ENCODE data around the gene CDK5RAP2. TPM values are rescaled to one million over a fixed set of nuclear protein-coding genes. Genes with fewer than 3 reads are reported as not detected.

CDK5RAP2 gene
- total RNA-seq, 1 experiment from 2014 or later: 50.0 TPM

DNA sequence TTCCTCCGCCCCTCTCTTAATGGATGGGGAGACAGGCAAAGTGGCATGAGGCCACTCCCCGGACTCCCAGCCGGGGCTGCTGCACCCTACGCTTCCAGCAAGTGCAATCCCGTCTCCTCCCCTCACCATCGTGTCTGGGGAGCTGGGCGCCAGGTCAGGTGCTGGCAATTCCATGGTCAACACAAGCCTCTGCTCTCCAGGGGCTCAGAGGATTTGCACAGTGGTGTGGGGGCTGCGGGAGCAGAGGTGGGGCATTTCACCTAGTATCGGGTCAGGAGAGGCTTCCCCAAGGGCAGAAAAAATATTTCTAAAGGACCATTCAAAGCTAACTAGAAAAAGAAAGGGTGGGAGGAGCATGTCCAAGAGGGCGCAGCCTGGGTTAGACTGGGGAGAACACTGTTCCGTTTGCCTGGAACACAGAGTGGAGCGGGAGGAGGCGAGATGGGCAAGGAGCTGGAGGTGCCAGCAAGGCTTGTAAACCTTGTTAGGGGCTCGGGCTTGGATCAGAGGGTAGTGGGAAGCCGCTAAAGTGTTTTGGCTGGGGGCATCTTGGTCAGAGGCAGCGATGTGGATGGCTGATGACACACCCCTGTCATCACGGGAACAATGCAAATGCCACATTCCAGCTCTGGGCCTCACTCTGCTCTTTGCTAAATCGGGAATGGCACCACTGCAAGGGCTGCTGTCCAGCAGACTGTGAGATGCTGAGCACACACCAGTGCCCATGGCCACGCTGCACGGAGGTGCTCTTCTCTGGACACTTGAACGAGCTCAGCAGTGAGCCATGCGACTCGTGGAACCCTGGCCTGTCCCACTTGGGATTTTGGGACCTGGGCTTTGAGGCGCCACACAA is 191.7 kb downstream of the CDK5RAP2 start:
- no peak for DNase-seq (ENCODE audit: unreplicated experiment)
- Mint-ChIP-seq H3K4me1 (ENCODE audit: insufficient read depth, unreplicated experiment) (peaks cover 18% of the 10 kb centered on the region), H3K27me3 (ENCODE audit: insufficient read depth, unreplicated experiment) (no peaks in the 10 kb centered on the region), H3K27ac (ENCODE audit: low read depth, unreplicated experiment) (no peak overlapping the region), H3K9me3 (ENCODE audit: unreplicated experiment) (no peaks in the 10 kb centered on the region), H3K36me3 (ENCODE audit: insufficient read depth, unreplicated experiment) (peaks cover 35% of the 10 kb centered on the region), H3K4me3 (ENCODE audit: unreplicated experiment) (no peak overlapping the region)
- intact Hi-C loops (cut with micrococcal nuclease): no loop called here
- CTCF ChIA-PET: interaction anchor here (0.7 kb wide), 1 partner anchor 373 kb away, joined by 3 read pairs; no protein-coding TSS in a partner anchor
- TF ChIP-seq, protein P1, sequence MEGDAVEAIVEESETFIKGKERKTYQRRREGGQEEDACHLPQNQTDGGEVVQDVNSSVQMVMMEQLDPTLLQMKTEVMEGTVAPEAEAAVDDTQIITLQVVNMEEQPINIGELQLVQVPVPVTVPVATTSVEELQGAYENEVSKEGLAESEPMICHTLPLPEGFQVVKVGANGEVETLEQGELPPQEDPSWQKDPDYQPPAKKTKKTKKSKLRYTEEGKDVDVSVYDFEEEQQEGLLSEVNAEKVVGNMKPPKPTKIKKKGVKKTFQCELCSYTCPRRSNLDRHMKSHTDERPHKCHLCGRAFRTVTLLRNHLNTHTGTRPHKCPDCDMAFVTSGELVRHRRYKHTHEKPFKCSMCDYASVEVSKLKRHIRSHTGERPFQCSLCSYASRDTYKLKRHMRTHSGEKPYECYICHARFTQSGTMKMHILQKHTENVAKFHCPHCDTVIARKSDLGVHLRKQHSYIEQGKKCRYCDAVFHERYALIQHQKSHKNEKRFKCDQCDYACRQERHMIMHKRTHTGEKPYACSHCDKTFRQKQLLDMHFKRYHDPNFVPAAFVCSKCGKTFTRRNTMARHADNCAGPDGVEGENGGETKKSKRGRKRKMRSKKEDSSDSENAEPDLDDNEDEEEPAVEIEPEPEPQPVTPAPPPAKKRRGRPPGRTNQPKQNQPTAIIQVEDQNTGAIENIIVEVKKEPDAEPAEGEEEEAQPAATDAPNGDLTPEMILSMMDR (IDR thresholded peaks at IDR 0.05; ENCODE audit: unreplicated experiment): no peak
- POLR2A ChIA-PET: no interaction called here
- no TSS peak for BruUV-seq (replicated peaks)

DNA sequence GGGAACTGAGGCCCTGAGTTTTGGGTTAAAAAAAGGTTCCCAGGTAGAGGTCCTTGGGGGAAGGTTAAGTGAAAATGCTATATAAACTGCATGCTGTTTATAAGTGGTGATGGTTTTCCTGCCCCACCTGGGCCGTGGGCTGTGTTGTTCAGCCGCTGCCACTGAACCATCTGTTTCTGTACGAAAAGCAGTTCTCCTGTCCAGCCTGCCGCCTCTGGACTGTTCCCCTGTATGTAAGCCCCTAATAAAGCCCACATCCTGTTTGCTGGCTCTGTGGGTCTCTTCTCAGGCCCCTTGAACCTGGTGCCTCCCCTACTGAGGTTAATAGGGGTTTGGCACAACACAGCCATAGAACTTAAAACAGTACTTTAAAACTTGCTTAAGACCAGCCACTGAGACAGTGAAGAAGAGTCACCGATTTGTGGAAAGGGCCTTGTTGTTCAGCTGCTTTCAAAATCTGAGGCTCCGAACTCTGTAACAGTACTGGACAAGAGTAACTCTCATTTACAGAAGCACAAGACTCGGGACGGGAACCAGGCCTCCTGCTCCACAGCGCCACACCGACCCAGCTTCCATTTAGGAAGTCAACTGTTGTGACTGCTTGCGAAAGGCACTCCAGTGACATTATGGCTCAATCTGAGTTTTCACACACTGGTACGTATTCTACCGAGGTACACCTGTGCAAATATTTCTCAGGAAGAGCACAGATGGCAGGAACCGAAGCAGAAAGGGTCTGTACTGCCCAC is 192.5 kb downstream of the CDK5RAP2 start:
- H3K27ac Mint-ChIP-seq (ENCODE audit: low read depth, unreplicated experiment): no peak overlapping the region

DNA sequence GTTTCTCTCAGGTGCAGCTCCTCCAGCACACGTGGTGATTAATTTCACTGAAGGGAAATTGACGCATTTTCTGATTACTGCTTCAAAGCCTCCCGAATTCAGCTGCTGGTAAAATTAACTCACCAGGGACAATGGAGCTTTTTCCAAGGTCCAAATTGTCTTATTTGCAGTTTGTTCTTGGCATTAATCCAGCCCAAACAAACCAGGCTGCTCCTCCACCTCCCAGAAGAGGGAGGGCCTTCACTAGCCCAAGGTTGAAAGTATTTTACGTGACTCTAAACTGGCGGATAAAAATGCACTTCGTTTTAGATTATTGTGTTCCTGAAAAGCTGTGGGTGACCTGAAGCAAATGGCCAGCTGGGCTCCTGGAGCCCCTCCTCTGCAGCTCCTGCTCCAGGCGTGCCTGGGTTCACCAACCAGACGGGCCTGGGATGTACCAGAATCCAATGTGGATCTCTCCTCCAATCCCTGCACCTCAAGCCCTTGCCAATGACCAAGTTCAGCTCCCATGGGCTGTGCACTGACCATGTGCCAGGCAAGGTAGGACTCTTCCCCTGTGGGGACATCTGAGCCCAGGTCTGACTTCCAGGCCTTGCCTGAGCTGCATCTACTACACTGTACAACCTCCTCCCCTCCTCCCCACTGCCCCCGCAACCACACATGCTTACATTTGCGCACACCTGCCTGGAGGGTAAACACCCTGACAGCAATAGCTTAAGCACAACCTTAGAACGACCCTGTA is 193.4 kb downstream of the CDK5RAP2 start:
- no TSS peak for BruUV-seq (replicated peaks)
- peaks cover 13% of the 10 kb centered on the region for H3K4me1 Mint-ChIP-seq (ENCODE audit: insufficient read depth, unreplicated experiment)

More for the DNA sequence above, 192.5 kb downstream of the CDK5RAP2 start:
- BruUV-seq (replicated peaks): no TSS peak
- Mint-ChIP-seq H3K9me3 (ENCODE audit: unreplicated experiment) (no peaks in the 10 kb centered on the region), H3K4me3 (ENCODE audit: unreplicated experiment) (no peak overlapping the region), H3K27me3 (ENCODE audit: insufficient read depth, unreplicated experiment) (no peaks in the 10 kb centered on the region), H3K4me1 (ENCODE audit: insufficient read depth, unreplicated experiment) (peaks cover 13% of the 10 kb centered on the region), H3K36me3 (ENCODE audit: insufficient read depth, unreplicated experiment) (peaks cover 29% of the 10 kb centered on the region)
- intact Hi-C loops (cut with micrococcal nuclease): no loop called here
- TF ChIP-seq, protein P1 (IDR thresholded peaks at IDR 0.05; ENCODE audit: unreplicated experiment): no peak
- ChIA-PET CTCF (interaction anchor here (0.6 to 1.4 kb wide), 4 partner anchors 11 to 371 kb away, joined by 3 to 4 read pairs (median 4); no protein-coding TSS in a partner anchor), POLR2A (no interaction called here)
- no peak for DNase-seq (ENCODE audit: unreplicated experiment)

More for the DNA sequence above, 193.4 kb downstream of the CDK5RAP2 start:
- no peaks in the 10 kb centered on the region for H3K27me3 Mint-ChIP-seq (ENCODE audit: insufficient read depth, unreplicated experiment)
- TF ChIP-seq, protein P1 (IDR thresholded peaks at IDR 0.05; ENCODE audit: unreplicated experiment): no peak
- ChIA-PET CTCF (interaction anchor here (0.6 to 1.4 kb wide), 5 partner anchors 10 to 370 kb away, joined by 3 to 4 read pairs (median 3); no protein-coding TSS in a partner anchor), POLR2A (interaction anchor here (0.7 to 1.1 kb wide), 2 partner anchors 10 to 24 kb away, joined by 3 read pairs; no protein-coding TSS in a partner anchor)
- H3K4me3 Mint-ChIP-seq (ENCODE audit: unreplicated experiment): peak overlapping the region; percentile 36
- H3K36me3 Mint-ChIP-seq (ENCODE audit: insufficient read depth, unreplicated experiment): peaks cover 29% of the 10 kb centered on the region
- peak; percentile 61 for DNase-seq (ENCODE audit: unreplicated experiment)
- intact Hi-C loops (cut with micrococcal nuclease): no loop called here
- H3K9me3 Mint-ChIP-seq (ENCODE audit: unreplicated experiment): no peaks in the 10 kb centered on the region
- no peak overlapping the region for H3K27ac Mint-ChIP-seq (ENCODE audit: low read depth, unreplicated experiment)
